Heart right ventricle (tissue), 16 donors: Measurements from ENCODE around the gene MED13. TPM values are rescaled to one million over a fixed set of nuclear protein-coding genes. Genes with fewer than 3 reads are reported as not detected.
"Not testable (repeated sequence)": the region's sequence is repeated elsewhere in the genome, so short reads cannot be mapped to it uniquely, and the experiment has no call there.

ENCODE experiments used
- ATAC-seq, 8 donors: fragments of 200-7000 bp; cut with Tn5 transposase; one replicate each; pipeline ENCODE4 v1.9.1; 2020; ENCODE audit warnings: mild to moderate bottlenecking in 8 of 8, moderate library complexity in 8 of 8, moderate number of reproducible peaks in 1 of 8
- DNase-seq, 2 donors: peaks; one replicate each; pipeline ENCODE4 v3.0.0-alpha.2; 2020
- H3K27ac ChIP-seq, 10 donors: fragments of 200-600 bp; sonication (generic) in 2 of 10; one replicate each; pipeline versions ENCODE4 v1.5.0 to v1.8.0; 2020 to 2022; ENCODE audit warnings: mild to moderate bottlenecking in 3 of 10
- H3K27me3 ChIP-seq, 7 donors: fragments of 200-600 bp; one replicate each; pipeline ENCODE4 v1.8.0; 2021 to 2022; ENCODE audit warnings: mild to moderate bottlenecking in 2 of 7
- H3K36me3 ChIP-seq, 9 donors: fragments of 200-600 bp; sonication (generic) in 1 of 9; one replicate each; pipeline versions ENCODE4 v1.5.0 to v1.8.0; 2020 to 2022; ENCODE audit warnings: mild to moderate bottlenecking in 2 of 9
- H3K4me1 ChIP-seq, 9 donors: fragments of 200-600 bp; sonication (generic) in 1 of 9; one replicate each; pipeline versions ENCODE4 v1.5.0 to v1.8.0; 2020 to 2022; ENCODE audit warnings: mild to moderate bottlenecking in 4 of 9
- H3K4me3 ChIP-seq, 10 donors: fragments of 200-600 bp; sonication (generic) in 2 of 10; one replicate each; pipeline versions ENCODE4 v1.5.0 to v1.8.0; 2020 to 2022; ENCODE audit warnings: mild to moderate bottlenecking in 7 of 10, moderate library complexity in 2 of 10
- H3K9me3 ChIP-seq, 11 donors: fragments of 200-600 bp in 10 of 11; sonication (generic) in 2 of 11; one replicate each; pipeline versions ENCODE4 v1.5.0 to v1.8.0; 2013 to 2022; ENCODE audit warnings: mild to moderate bottlenecking in 2 of 11, control low read depth in 1 of 11, moderate library complexity in 1 of 11
- WGBS, 2 donors: extraction: QIAGEN DNeasy Blood & Tissue Kit; methylation state at CpG; one replicate each; pipeline ENCODE4 v1.1.7; 2013; ENCODE audit warnings: inconsistent platforms in 1 of 2; 5-methylcytosine and 5-hydroxymethylcytosine counted together
- intact Hi-C, 10 donors: fragments of 100-400 bp; cut with DNase I; formaldehyde crosslinking; loops; one replicate each; pipeline versions ENCODE4 v1.11.1 to v1.14.2; 2022
- polyA plus RNA-seq, 2 donors: library from polyadenylated mRNA; stranded (reverse); fragments of 200-250 nt; gene quantifications; one replicate each; pipeline ENCODE4 v1.2.3, GENCODE V29; 2013
- total RNA-seq, 10 donors: library from RNA; stranded (reverse); fragmentation: NEBNext Ultra II Directional in 3 of 10; extraction: Animal tissue kit (Norgen Biotek cat#: 25700) in 3 of 10; gene quantifications; one replicate each; pipeline versions ENCODE4 v1.2.1 to v1.2.4, GENCODE V29; 2021 to 2023
- TF ChIP-seq, protein P1 (sequence below), 9 donors: fragments of 200-600 bp; sonication (generic) in 2 of 9; IDR thresholded peaks; one replicate each; pipeline versions ENCODE4 v1.5.0 to v1.8.0; 2021 to 2022; ENCODE audit warnings: antibody characterized with exemption in 9 of 9, mild to moderate bottlenecking in 5 of 9, moderate library complexity in 1 of 9
- donor health status: Arrhythmogenic right ventricular cardiomyopathy.
- donor health status: ischemic (EF 13 %, LVEDD 7.1; RV severe dilation, severe dysfunction).
- donor health status: healthy with polysubstance abuse.
- donor health status: DM: no; HTN: yes; CAD: no.
- donor health status: DM: no; HTN: no; CAD: no.
- donor health status: ischemic (EF 25% LVEDD 6.9; RV normal size, moderate dysfunction).
- donor health status: ischemic (EF 25% LVEDD 5.7; RV mildly dilated, moderate dysfunction).
- donor health status: healthy.
- donor health status: DM: yes; HTN: yes; CAD: no.
- donor health status: Ischemic cardiomyopathy.
- donor health status: ischemic (EF 35%, LVEDD 5.7; RV mildly dilated, moderate dysfunction).
- donor health status: nonischemic (EF 11% LVEDD 7.7; RV severe dilation, severe dysfunction).
- donor health status: DM: yes; HTN: yes; CAD: no.
- donor health status: PGD.
- donor health status: ischemic (EF 29% LVEDD 5.4; RV normal size, mild dysfunction).
- donor health status: nonischemic (EF 23%, LVEDD 6.1; RV moderate dilation, normal function).

The MED13 gene
- total and polyA plus RNA-seq, 12 donors = 4.1 to 51.6 (median 35.7) TPM

DNA sequence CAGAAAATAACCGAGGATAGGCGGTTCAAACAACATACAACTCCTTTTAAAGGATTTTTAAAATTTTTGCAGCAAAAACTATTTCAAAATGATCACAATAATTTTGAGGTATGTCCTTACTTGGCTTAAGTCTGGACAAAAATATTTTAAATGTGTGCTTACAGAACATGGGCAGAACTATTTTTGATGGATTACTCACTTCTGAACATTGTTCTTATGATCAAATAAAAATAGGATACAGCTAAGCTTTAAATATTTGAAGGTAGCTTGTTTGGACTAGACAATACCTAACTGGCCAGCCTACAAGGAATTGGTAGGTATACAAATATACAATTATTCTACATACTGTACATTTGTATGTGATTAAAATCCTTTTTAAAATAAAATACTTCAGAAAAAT lies 123.0 kb downstream of the MED13 start:
- 95 to 96% methylated on average over 2 of the region's 2 CpGs for WGBS, 2 donors

DNA sequence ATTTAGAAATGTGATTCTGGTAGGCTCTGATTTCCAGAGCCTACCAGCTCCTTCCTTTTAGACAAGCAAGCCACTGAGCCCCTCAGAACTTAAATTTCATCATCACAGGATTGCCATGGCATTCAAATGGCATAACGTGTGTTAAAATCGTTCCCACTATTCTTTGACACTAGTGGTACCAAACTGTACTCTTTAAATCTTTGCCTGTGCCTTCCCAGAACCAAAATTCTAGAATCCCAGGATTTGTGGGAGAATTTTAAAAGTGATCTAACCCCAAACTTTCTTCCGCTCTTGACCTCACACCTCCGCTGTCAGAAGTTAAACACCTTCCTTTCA lies 137.0 kb downstream of the MED13 start:
- Histone ChIP-seq H3K9me3 (no peaks in the 10 kb centered on the region), H3K4me1 (peaks cover 2 to 18% (median 14%) of the 10 kb centered on the region in 9 donors), H3K36me3 (peaks cover 0 to 28% (median 17%) of the 10 kb centered on the region in 9 donors), H3K4me3 (peak overlapping the region in 9 of 10 donors; percentile 58 to 98 (median 77)), H3K27ac (peak overlapping the region; percentile 41 to 91 (median 85)), H3K27me3 (no peaks in the 10 kb centered on the region)
- no peak for DNase-seq
- TF ChIP-seq, protein P1, sequence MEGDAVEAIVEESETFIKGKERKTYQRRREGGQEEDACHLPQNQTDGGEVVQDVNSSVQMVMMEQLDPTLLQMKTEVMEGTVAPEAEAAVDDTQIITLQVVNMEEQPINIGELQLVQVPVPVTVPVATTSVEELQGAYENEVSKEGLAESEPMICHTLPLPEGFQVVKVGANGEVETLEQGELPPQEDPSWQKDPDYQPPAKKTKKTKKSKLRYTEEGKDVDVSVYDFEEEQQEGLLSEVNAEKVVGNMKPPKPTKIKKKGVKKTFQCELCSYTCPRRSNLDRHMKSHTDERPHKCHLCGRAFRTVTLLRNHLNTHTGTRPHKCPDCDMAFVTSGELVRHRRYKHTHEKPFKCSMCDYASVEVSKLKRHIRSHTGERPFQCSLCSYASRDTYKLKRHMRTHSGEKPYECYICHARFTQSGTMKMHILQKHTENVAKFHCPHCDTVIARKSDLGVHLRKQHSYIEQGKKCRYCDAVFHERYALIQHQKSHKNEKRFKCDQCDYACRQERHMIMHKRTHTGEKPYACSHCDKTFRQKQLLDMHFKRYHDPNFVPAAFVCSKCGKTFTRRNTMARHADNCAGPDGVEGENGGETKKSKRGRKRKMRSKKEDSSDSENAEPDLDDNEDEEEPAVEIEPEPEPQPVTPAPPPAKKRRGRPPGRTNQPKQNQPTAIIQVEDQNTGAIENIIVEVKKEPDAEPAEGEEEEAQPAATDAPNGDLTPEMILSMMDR (IDR thresholded peaks at IDR 0.05) = no peak
- intact Hi-C loops = loop anchor here in 4 of 10 donors (5.0 to 10.0 kb wide), 2 partner anchors 137 to 139 kb away; partner anchors contain the start of gene MED13 (in 4 of the 4)
- ATAC-seq = no peak
- WGBS, 2 donors = 43 to 44% methylated on average over 4 of the region's 4 CpGs

More for the DNA sequence above, 123.0 kb downstream of the MED13 start:
- intact Hi-C loops = loop anchor here in 1 of 10 donors (5.0 kb wide), 1 partner anchor 45 kb away; no protein-coding TSS in a partner anchor
- Histone ChIP-seq H3K4me1 (no peaks in the 10 kb centered on the region), H3K27me3 (no peaks in the 10 kb centered on the region), H3K9me3 (no peaks in the 10 kb centered on the region), H3K27ac (peak overlapping the region in 1 of 10 donors; percentile 8), H3K4me3 (no peak overlapping the region), H3K36me3 (peaks cover 0 to 64% (median 21%) of the 10 kb centered on the region in 9 donors)
- ATAC-seq (no peak), DNase-seq (no peak)
- TF ChIP-seq, protein P1 (IDR thresholded peaks at IDR 0.05) = no peak

DNA sequence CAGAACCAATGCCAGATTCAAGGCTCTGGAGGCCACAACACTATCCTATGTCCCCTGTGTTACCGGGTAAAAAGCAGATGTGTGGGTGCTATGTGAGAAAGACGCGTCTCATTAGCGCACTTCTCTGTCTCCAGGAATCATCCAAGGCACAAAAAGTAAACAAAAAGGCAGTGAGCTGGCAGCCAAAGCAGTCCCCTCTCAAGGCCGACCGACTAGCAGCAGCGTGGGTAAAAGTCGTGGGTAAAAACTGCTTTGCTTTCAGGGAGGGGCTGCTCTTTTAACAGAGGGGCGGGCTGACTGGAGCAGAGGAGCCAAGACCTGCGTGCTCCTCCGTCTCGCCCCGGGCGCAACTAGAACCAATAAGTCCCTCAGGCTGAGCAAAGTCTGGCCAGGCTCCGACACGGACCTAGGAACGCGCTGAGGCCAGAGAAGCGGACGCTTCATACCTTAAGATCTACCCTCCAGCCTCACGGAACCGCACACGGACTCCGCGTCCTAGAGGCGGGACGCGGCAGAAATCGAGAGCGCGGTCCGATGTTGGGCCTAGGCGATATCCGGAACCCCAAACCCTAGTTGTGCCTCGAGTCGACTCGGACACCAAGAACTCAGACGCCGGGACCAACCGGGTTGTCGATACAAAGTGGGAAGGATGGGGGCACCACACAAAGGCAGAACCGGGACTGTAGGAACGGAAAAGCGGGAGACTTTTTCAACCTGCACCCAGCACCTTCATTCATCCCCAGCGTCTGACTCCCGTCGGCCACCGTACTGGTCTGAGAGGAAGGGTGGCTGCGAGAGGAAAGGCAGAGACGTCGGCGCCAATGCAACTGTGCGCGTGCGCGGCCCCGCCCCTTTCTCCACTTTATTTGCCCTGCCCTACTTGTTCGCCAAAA lies 137.6 kb downstream of the MED13 start, which contains the start of gene INTS2:
INTS2 (minus strand) TSS at position 775 of the 893 bp plus-strand sequence. CDS start 1,338 bp downstream, outside the sequence.
- 0 to 1% methylated on average over 58 of the region's 58 CpGs for WGBS, 2 donors

DNA sequence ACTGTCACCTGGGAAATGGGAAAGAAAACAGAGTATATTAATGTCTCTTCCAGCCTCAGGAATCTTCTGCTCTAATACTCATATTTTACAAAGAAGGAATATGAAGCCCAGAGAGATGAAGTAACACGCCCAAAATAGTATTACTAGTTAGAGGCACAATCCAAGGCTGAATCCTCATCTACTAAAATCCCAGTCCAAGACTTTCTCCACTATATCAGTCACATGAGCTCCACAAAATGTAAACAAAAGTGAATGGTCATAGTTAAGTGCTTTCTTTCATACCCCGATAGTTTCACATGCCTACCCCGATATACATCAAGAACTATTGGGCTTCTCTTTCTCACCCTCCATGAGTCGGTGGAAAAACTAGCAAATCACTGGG lies 138.3 kb downstream of the MED13 start:
- 12 to 15% methylated on average over 4 of the region's 4 CpGs for WGBS, 2 donors
- H3K4me3 ChIP-seq = peak overlapping the region; percentile 27 to 98 (median 76)
- ATAC-seq (peak in 6 of 8 donors; percentile 3 to 52 (median 34)), DNase-seq (no peak)
- peaks cover 2 to 18% (median 14%) of the 10 kb centered on the region in 9 donors for H3K4me1 ChIP-seq
- TF ChIP-seq, protein P1 (IDR thresholded peaks at IDR 0.05) = no peak
- peak overlapping the region in 9 of 10 donors; percentile 54 to 91 (median 85) for H3K27ac ChIP-seq
- no peaks in the 10 kb centered on the region for H3K9me3 ChIP-seq
- peaks cover 0 to 41% (median 17%) of the 10 kb centered on the region in 9 donors for H3K36me3 ChIP-seq
- intact Hi-C loops = loop anchor here in 7 of 10 donors (1.0 to 10.0 kb wide), 5 partner anchors 138 to 140 kb away; partner anchors contain the start of gene MED13 (in 5 of the 7)
- no peaks in the 10 kb centered on the region for H3K27me3 ChIP-seq

More for the DNA sequence above, 137.6 kb downstream of the MED13 start, which contains the start of gene INTS2:
- peak; percentile 96 for DNase-seq
- peak; percentile 97 to 100 (median 98) for ATAC-seq
- TF ChIP-seq, protein P1 (IDR thresholded peaks at IDR 0.05) = no peak
- no peaks in the 10 kb centered on the region for H3K27me3 ChIP-seq
- peak within 1 kb of the TSS; percentile 41 to 91 (median 85) for H3K27ac ChIP-seq
- peak within 1 kb of the TSS; percentile 27 to 98 (median 76) for H3K4me3 ChIP-seq
- H3K9me3 ChIP-seq = no peaks in the 10 kb centered on the region
- peaks cover 2 to 18% (median 14%) of the 10 kb centered on the region in 9 donors for H3K4me1 ChIP-seq
- H3K36me3 ChIP-seq = peaks cover 0 to 34% (median 17%) of the 10 kb centered on the region in 9 donors
- intact Hi-C loops = loop anchor here in 7 of 10 donors (1.0 to 10.0 kb wide), 5 partner anchors 137 to 140 kb away; partner anchors contain the start of gene MED13 (in 5 of the 7)

DNA sequence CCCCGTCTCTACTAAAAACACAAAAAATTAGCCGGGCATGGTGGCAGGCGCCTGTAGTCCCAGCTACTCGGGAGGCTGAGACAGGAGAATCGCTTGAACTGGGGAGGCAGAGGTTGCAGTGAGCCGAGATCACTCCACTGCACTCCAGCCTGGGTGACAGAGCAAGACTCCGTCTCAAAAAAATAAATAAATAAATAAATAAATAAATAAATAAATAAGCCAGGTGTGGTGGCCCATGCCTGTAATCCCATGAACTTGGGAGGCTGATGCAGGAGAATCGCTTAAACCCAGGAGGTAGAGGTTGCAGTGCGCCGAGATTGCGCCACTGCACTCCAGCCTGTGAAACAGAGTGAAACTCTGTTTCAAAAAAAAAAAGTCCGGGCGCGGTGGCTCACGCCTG lies 149.9 kb downstream of the MED13 start:
- intact Hi-C loops, ATAC-seq, H3K9me3 ChIP-seq, H3K27ac ChIP-seq, H3K4me3 ChIP-seq, H3K27me3 ChIP-seq, H3K4me1 ChIP-seq, DNase-seq: not testable (repeated sequence)
- 95 to 98% methylated on average over 15 of the region's 15 CpGs for WGBS, 2 donors
- H3K36me3 ChIP-seq = peaks cover 0 to 93% (median 29%) of the 10 kb centered on the region in 9 donors
